K562 (cell line): ENCODE results near the gene MICALL2.

ENCODE experiments used
- FOXA1 ChIP-seq: fragments of 450-650 bp; IDR thresholded peaks from 2 replicates; pipeline ENCODE4 v1.6.1; 2016; ENCODE audit warnings: mild to moderate bottlenecking, borderline replicate concordance
- HDGF ChIP-seq: fragments of 450-650 bp; IDR thresholded peaks from 2 replicates; pipeline ENCODE4 v1.6.1; 2016
- PATZ1 ChIP-seq: fragments of 250-450 bp; sonication (Bioruptor Pico); IDR thresholded peaks from 2 replicates; pipeline ENCODE4 v1.5.0; 2020; ENCODE audit warnings: mild to moderate bottlenecking, borderline replicate concordance
- ZC3H8 ChIP-seq: fragments of 450-650 bp; IDR thresholded peaks from 2 replicates; pipeline ENCODE4 v1.6.1; 2017

- TF ChIP-seq ZC3H8 (no peak), HDGF (no peak), FOXA1 (no peak), PATZ1 (no peak)
Observed at GRCh38 chr7:1407892-1408291, 51.4 kb downstream of the MICALL2 start.
